H1 (cell line): ENCODE data around the gene LRRC61. TPM values are rescaled to one million over a fixed set of nuclear protein-coding genes. Genes with fewer than 3 reads are reported as not detected.

Experiments
- CHD2 ChIP-seq: IDR thresholded peaks from 2 replicates; pipeline ENCODE4 v1.6.1; 2012; ENCODE audit warnings: low read length, improper control_type of control experiment
- SIRT6 ChIP-seq: IDR thresholded peaks from one replicate; pipeline ENCODE4 v1.7.1; 2012; ENCODE audit warnings: low read length, inconsistent platforms
- SP1 ChIP-seq: IDR thresholded peaks from 2 replicates; pipeline ENCODE4 v1.6.1; 2011; ENCODE audit warnings: low read depth, low read length
- SP4 ChIP-seq: IDR thresholded peaks from 2 replicates; pipeline ENCODE4 v1.6.1; 2012; ENCODE audit warnings: low read length, inconsistent platforms
- USF2 ChIP-seq: IDR thresholded peaks from 2 replicates; pipeline ENCODE4 v1.6.1; 2011; ENCODE audit warnings: low read length, improper control_type of control experiment
- polyA plus RNA-seq, 7 experiments: library from polyadenylated mRNA; depleted of rRNA in 3 of 7; stranded (reverse) in 5 of 7; unstranded in 2 of 7; fragments of >200 nt in 5 of 7; fragments of 200-250 nt in 2 of 7; gene quantifications; 1 replicate in 5 of 7; 2 replicates in 1 of 7; 4 replicates in 1 of 7; pipeline versions ENCODE4 v1.2.1 to v1.2.3, GENCODE V29; 2011 to 2013; ENCODE audit warnings: missing spikeins in 2 of 7, mixed read lengths in 2 of 7
- total RNA-seq: library from RNA; stranded (reverse); fragmentation: NEBNext Ultra II Directional; extraction: Animal tissue kit (Norgen Biotek cat#: 25700); gene quantifications from 2 replicates; pipeline ENCODE4 v1.2.1, GENCODE V29; 2021

LRRC61 gene
- total and polyA plus RNA-seq, 2 of the 8 experiments (the other 6 are each of a cell fraction or from before 2014, with no cell fraction given): 0.73 to 44.8 TPM

DNA sequence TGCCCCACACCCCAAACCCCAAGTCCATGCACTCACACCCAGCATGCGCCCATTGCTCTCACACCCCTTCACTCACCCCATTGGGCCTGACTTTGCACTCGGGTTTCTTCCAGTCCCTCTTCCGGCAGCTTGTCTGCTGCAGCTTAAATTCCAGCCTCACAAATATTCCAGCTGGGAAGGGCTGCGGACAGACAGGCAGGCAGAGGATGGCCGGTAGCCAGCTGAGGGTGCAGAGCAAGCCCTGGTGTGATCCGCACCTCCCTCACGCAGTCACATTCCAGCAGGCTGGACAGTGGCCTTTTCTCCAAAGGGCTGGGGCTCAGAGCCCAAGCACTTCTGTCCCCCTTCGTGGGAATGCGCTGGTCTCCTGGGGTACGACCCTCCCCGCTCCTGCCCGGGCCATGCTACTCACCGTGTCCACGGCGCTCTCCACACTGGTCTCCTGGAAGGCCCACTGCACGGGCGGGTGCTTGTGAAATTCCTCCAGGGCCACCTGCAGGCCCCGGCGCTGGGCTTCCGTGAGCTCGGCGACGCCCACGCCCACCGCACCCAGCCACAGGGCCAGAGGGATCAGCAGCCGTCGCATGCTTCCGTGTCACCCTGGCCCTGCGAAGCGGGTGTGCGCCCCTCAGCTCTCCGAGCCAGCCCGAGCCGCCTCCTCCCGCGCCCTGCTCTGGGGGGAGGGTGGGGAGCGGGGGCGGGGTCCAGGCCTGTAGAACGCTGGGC lies 17.0 kb downstream of the LRRC61 start (continued):
- TF ChIP-seq SP1: no peak
- TF ChIP-seq USF2: no peak
- no peak for TF ChIP-seq SIRT6
- TF ChIP-seq CHD2: no peak
- no peak for TF ChIP-seq SP4
- TF ChIP-seq, all 59 proteins: peak for 7
